Measurements from ENCODE around the gene AKIRIN2.
A peak's percentile ranks its signal among the peaks of the same experiment; 100 is the strongest.

The AKIRIN2 gene

DNA sequence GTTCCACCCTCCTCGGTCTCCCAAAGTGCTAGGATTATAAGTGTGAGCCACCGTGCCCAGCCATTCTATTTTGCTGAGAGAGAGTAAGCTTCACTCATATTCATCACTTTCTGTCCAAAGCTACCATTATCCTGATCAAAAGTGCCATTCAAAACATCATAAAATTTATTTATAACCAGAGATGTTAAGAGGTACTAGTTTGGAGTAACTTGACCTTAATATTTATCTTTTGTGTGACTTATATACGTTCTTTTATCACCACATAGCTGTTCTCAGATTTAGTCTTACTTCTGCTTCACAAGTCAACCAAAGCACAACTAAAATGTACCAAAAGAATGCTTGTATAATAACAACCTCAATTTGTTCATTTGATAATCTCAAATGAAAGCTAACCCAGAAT is 18.1 kb downstream of the AKIRIN2 start:
- Mint-ChIP-seq H3K27me3 (no peaks in the 10 kb centered on the region), H3K36me3 (ENCODE audit: low read depth) (peaks cover 56% of the 10 kb centered on the region), H3K27ac (no peak overlapping the region), H3K9me3 (no peaks in the 10 kb centered on the region), H3K4me3 (no peak overlapping the region), H3K4me1 (ENCODE audit: low read depth) (peaks cover 71% of the 10 kb centered on the region)

DNA sequence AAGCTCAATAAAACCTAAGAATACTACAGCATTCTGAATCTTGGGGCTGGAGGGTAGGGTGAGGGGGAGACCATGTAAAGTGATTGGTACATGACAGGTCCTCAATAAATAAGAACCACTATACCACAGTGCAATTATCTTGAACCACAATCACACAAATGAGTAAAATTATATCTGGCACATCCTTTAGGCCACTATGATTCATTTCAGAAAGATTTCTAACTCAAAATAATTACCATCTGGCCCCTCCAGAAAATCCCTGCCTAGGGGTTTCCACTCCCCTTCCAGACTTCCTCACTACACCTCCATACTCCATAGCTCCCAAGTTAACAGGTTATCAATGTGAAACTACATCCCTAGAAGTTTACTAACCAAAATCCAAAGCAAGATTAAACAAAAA is 19.7 kb downstream of the AKIRIN2 start:
- no peak overlapping the region for H3K4me3 Mint-ChIP-seq
- peaks cover 77% of the 10 kb centered on the region for H3K4me1 Mint-ChIP-seq (ENCODE audit: low read depth)
- no peaks in the 10 kb centered on the region for H3K9me3 Mint-ChIP-seq
- no peaks in the 10 kb centered on the region for H3K27me3 Mint-ChIP-seq
- peak overlapping the region; percentile 53 for H3K27ac Mint-ChIP-seq
- H3K36me3 Mint-ChIP-seq (ENCODE audit: low read depth) = peaks cover 65% of the 10 kb centered on the region

DNA sequence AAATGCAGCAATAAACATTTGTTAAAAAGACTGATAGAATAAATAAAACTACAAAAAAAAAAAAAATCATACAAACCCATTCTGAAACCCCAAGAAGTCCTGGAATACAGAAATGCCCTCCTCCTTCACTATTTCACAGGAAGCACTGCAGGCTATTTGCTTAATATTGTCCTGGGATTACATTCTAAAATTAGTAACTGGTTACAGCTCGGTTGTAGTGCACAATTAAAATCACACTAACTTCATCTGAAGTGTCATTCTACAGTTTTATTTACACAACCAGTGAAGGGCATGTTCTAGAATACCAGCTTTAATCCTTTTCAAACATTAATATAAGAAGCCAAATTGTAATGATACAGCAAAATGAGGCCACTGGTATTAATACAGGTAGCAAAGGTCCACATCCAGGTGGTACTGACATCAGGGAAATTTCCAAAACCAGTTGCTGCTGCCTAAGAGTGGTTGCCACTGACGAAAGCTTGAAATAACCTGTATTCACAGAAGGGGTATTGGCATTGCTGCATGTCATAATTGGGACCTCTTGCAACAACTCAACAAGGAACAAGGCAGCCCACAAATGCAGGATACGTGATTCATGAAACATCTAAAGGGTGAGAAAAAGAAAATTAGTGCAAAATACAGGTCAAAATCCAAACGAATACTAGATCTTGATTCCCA is 26.9 kb downstream of the AKIRIN2 start:
- Mint-ChIP-seq H3K36me3 (ENCODE audit: low read depth) (peaks cover 72% of the 10 kb centered on the region), H3K27me3 (no peaks in the 10 kb centered on the region), H3K4me3 (no peak overlapping the region), H3K9me3 (no peaks in the 10 kb centered on the region), H3K27ac (no peak overlapping the region), H3K4me1 (ENCODE audit: low read depth) (peaks cover 29% of the 10 kb centered on the region)

DNA sequence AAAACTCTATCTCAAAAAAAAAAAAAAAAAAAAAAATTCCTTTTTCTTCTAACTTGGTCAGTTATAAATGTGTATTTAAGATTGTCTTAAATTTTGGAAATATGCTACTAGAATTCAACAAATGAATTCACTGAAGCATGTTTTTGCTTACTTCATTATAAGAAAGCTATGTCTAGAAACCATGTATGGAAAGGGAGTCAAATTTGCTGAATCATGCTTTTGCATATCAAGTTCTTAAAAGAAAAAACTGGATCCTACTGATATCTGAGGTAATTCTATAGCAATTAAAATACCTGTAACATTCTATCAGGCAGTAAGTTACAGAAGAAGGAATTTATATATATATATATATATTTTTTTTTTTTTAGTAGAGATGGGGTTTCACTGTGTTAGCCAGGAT is 27.7 kb downstream of the AKIRIN2 start:
- Mint-ChIP-seq H3K27me3 (no peaks in the 10 kb centered on the region), H3K4me3 (no peak overlapping the region), H3K36me3 (ENCODE audit: low read depth) (peaks cover 68% of the 10 kb centered on the region), H3K9me3 (no peaks in the 10 kb centered on the region), H3K27ac (no peak overlapping the region), H3K4me1 (ENCODE audit: low read depth) (peaks cover 24% of the 10 kb centered on the region)

DNA sequence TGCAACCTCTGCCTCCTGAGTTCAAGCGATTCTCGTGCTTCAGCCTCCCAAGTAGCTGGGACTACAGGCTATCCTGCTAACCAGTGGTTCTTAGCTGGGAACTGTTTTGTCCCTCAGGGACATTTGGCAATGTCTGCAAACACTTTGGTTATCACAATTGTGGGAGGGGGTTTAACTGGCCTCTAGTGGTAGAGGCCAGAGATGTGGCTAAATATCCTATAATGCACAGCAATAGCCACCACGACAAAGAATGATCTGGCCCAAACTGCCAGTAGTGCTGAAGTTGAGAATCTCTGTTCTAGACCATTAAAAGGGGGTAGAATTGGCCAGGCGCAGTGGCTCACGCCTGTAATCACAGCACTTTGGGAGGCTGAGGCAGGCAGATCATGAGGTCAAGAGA is 28.8 kb downstream of the AKIRIN2 start:
- no peak overlapping the region for H3K4me3 Mint-ChIP-seq
- peaks cover 21% of the 10 kb centered on the region for H3K4me1 Mint-ChIP-seq (ENCODE audit: low read depth)
- H3K36me3 Mint-ChIP-seq (ENCODE audit: low read depth) = peaks cover 63% of the 10 kb centered on the region
- no peak overlapping the region for H3K27ac Mint-ChIP-seq
- no peaks in the 10 kb centered on the region for H3K27me3 Mint-ChIP-seq
- H3K9me3 Mint-ChIP-seq = no peaks in the 10 kb centered on the region

DNA sequence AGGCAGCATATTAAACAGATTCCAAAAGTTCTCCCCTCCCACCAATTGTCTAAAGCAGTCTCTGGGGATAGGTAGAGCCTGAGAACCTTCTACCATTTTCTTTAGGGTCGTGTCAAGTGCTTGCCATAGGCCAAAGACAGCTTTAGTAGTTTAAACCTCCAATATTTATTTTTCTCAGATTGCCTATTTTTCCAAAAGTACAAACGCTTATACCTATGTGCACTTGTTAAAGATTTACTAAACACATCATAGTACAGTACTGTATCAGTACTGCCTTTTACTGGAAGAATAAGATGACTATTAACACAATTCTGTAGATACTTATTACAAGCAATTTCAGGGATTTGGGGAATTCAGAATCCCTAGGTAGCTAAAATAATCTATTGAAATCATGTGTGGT is 29.4 kb downstream of the AKIRIN2 start:
- Mint-ChIP-seq H3K9me3 (no peaks in the 10 kb centered on the region), H3K27me3 (no peaks in the 10 kb centered on the region), H3K4me3 (no peak overlapping the region), H3K4me1 (ENCODE audit: low read depth) (peaks cover 17% of the 10 kb centered on the region), H3K36me3 (ENCODE audit: low read depth) (peaks cover 62% of the 10 kb centered on the region), H3K27ac (no peak overlapping the region)

DNA sequence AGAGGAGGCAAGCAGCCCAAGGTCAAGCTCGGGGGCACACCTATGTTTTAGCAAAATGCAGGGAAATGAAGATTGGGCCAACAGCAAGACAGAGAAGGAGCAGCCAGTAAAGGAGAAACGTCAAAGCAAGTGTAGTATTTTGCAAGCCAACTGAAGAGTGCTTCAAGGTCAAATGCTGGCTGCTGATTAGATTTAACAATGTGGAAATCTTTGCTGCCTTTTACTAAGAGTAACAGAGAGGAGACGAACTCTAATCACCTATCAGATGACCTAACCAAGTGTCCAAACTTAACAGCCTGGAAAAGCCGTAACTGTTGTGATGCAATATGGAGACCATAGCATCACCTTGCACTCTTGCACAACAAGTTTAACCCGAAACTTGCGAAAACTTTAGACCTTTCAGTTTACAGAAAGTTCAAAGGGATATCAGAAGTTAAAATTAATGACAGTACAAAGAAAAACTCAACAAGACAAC is 30.4 kb downstream of the AKIRIN2 start:
- Mint-ChIP-seq H3K27ac (peak overlapping the region; percentile 8), H3K27me3 (no peaks in the 10 kb centered on the region), H3K4me3 (no peak overlapping the region), H3K9me3 (no peaks in the 10 kb centered on the region), H3K4me1 (ENCODE audit: low read depth) (peaks cover 13% of the 10 kb centered on the region), H3K36me3 (ENCODE audit: low read depth) (peaks cover 67% of the 10 kb centered on the region)

DNA sequence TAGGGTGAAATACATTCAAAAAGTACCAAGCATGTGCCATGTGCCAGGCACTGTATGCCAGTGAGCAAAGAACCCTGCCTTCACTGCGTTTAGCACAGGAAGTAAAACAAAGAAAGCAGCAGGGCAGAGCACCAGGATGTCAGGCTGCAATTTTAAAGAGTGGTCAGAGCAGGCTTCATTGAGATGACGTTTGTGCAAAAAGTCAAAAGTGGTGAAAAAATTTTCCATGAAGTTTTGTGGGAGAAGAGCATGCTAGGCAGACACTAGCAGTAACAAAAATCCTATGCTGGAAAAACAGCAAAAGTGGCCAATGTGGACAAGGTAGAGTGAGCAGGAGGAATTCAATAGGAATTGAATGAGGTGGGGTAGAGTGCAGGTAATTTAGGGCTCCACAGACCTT is 31.3 kb downstream of the AKIRIN2 start:
- Mint-ChIP-seq H3K36me3 (ENCODE audit: low read depth) (peaks cover 66% of the 10 kb centered on the region), H3K4me3 (no peak overlapping the region), H3K27me3 (no peaks in the 10 kb centered on the region), H3K4me1 (ENCODE audit: low read depth) (peaks cover 13% of the 10 kb centered on the region), H3K9me3 (no peaks in the 10 kb centered on the region), H3K27ac (peak overlapping the region; percentile 37)

DNA sequence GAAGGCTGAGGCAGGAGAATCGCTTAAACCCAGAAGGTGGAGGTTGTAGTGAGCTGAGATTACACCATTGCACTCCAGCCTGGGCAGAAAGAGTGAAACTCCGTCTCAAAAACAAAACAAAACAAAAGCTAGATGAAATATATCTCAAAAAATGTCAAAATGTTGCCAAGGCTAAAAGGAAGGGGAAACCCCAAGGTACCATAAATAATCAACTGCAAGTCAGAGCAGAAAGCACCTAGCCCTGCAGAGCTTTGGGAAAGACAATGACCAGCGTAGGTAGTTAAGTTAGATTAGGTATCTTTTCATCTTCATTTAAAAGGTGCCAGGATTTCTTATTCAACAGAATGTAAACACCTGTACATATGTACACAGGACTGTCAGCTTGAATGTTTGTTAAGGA is 33.0 kb downstream of the AKIRIN2 start:
- Mint-ChIP-seq H3K36me3 (ENCODE audit: low read depth) (peaks cover 57% of the 10 kb centered on the region), H3K9me3 (no peaks in the 10 kb centered on the region), H3K27me3 (no peaks in the 10 kb centered on the region), H3K27ac (no peak overlapping the region), H3K4me1 (ENCODE audit: low read depth) (peaks cover 13% of the 10 kb centered on the region), H3K4me3 (no peak overlapping the region)

DNA sequence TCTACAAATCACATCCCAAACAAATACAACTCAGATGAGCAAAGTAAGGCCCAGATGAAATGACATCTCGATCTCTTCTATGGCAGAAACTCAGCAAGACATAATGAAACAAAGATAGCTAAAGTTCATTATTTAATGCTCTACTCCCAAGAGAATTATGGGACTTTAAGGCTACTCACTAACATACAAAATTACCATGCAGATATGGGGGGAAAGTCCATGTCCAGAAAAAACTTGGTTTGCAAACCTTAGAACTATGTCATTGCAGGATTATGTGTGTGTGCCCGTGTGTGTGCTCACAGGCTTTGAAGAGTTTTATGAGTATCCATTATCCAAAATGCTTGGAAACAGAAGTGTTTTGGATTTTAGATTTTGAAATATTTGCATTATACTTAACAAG is 34.0 kb downstream of the AKIRIN2 start:
- Mint-ChIP-seq H3K4me3 (no peak overlapping the region), H3K27me3 (no peaks in the 10 kb centered on the region), H3K27ac (no peak overlapping the region), H3K4me1 (ENCODE audit: low read depth) (peaks cover 13% of the 10 kb centered on the region), H3K36me3 (ENCODE audit: low read depth) (peaks cover 61% of the 10 kb centered on the region), H3K9me3 (no peaks in the 10 kb centered on the region)

DNA sequence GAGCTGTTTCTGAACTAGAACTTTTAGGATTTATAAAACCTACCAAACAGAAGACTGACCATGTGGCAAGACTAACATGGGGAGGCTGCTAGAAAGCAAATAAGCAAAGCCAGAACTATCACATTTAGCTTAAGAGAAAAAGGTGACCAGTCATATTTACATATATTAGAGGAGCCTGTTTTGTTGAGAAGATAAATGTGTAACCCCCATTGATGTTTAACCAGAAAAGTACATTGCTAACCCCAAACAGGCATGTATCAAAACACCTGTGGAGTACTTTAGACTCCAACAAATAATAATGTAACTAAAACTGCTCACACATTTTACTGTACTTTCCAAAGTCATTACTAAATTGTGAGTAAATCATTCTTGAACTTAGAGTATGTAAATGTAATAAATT is 35.0 kb downstream of the AKIRIN2 start:
- no peak overlapping the region for H3K27ac Mint-ChIP-seq
- no peaks in the 10 kb centered on the region for H3K27me3 Mint-ChIP-seq
- H3K4me1 Mint-ChIP-seq (ENCODE audit: low read depth) = peaks cover 13% of the 10 kb centered on the region
- H3K36me3 Mint-ChIP-seq (ENCODE audit: low read depth) = peaks cover 55% of the 10 kb centered on the region
- H3K4me3 Mint-ChIP-seq = no peak overlapping the region
- H3K9me3 Mint-ChIP-seq = no peaks in the 10 kb centered on the region

DNA sequence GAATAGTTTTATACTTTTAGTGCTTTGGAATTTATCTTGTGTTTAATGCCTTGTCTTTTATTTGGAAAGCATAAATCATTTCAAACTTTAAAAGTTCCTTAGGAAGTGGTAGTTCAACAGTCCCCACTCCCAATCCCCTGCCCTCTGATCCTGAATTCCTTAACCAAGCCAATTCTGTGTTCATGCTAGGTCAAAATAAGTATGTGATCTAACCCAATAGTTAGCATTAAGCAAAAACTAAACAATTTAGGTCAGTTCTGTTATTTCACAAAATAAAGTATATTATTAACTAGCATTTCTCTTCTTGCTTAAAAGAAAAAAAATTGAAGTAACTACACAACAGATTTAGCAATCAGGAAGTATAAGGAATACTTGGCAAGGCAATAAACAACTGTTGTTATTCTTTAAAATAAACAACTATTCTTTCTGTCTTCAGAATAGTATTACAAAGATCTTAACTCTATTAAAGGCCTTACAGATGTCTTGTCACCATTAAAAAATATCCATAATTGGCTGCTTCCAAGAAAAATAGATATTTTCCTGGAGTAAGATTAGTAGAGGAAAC is 37.0 kb downstream of the AKIRIN2 start:
- no peak overlapping the region for H3K27ac Mint-ChIP-seq
- no peaks in the 10 kb centered on the region for H3K4me1 Mint-ChIP-seq (ENCODE audit: low read depth)
- no peak overlapping the region for H3K4me3 Mint-ChIP-seq
- H3K9me3 Mint-ChIP-seq = no peaks in the 10 kb centered on the region
- no peaks in the 10 kb centered on the region for H3K27me3 Mint-ChIP-seq
- peaks cover 50% of the 10 kb centered on the region for H3K36me3 Mint-ChIP-seq (ENCODE audit: low read depth)

DNA sequence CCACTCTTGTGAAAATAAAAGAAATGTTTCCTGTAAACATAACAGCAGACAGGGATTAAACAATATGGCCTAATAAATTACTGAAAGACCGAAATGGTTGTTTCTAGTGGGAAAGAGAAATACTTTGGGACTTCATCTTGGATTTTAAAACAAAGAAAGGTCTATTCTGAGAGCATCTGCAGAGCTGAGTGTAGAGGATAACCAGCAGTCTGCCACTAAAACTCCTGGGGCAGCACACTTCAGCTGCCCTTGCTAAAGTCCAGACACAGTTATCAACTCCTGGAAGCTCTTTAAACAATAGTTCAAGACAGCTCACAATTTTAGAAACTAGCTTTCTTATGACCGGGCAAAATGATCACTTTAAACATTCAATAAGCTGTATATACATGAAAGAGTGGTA is 38.6 kb downstream of the AKIRIN2 start:
- no peaks in the 10 kb centered on the region for H3K9me3 Mint-ChIP-seq
- H3K27ac Mint-ChIP-seq = no peak overlapping the region
- no peaks in the 10 kb centered on the region for H3K4me1 Mint-ChIP-seq (ENCODE audit: low read depth)
- no peak overlapping the region for H3K4me3 Mint-ChIP-seq
- no peaks in the 10 kb centered on the region for H3K27me3 Mint-ChIP-seq
- peaks cover 53% of the 10 kb centered on the region for H3K36me3 Mint-ChIP-seq (ENCODE audit: low read depth)

DNA sequence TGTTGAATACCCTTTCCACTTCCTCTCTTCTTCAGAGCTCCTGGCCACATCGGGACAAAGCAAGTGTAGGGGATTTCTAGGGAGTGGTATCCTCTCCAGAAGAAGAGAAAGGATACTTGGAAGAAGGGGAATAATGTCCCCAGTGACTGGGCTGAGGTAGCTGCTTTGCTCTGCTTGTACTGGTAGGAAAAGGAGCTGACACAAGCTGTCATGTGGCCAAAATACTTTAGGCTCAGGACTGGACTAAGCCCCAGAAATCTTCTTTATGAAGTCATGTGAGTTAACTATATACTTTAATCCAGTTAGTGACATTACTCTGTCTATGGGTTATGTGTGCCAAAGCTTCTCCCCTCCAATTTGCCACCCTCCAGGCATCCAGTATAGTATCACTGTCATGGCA is 40.5 kb downstream of the AKIRIN2 start:
- H3K4me1 Mint-ChIP-seq (ENCODE audit: low read depth) = peaks cover 7% of the 10 kb centered on the region

DNA sequence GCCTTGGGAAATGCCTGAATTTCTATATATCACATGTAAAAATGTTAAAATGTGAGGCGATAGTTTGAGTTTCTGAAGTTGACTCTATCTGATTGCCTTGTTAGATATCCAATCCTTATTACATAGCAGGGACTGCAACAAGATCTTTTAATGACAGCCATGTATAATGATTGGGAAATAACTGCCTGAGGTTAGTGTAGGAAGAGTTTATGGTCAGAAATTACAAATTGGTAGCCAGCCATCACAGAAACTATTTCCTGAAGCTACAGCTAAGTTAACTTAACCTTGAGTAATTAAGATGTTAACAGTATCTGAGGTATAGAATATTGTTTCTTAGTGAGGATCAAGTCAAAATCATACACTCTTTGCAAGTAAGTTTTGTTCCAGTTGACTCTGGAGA is 41.0 kb downstream of the AKIRIN2 start:
- H3K4me1 Mint-ChIP-seq (ENCODE audit: low read depth) = peaks cover 8% of the 10 kb centered on the region
- H3K9me3 Mint-ChIP-seq = no peaks in the 10 kb centered on the region
- no peaks in the 10 kb centered on the region for H3K27me3 Mint-ChIP-seq
- H3K36me3 Mint-ChIP-seq (ENCODE audit: low read depth) = peaks cover 58% of the 10 kb centered on the region
- H3K27ac Mint-ChIP-seq = no peak overlapping the region
- H3K4me3 Mint-ChIP-seq = no peak overlapping the region

More for the DNA sequence above, 40.5 kb downstream of the AKIRIN2 start:
- Mint-ChIP-seq H3K36me3 (ENCODE audit: low read depth) (peaks cover 58% of the 10 kb centered on the region), H3K9me3 (no peaks in the 10 kb centered on the region), H3K4me3 (no peak overlapping the region), H3K27ac (no peak overlapping the region), H3K27me3 (no peaks in the 10 kb centered on the region)

Measured in stimulated activated naive CD8-positive, alpha-beta T cell treated with anti-CD3 and anti-CD28 coated beads, Interleukin-15, Interleukin-2, amounts not matched to agents 100 ng/mL and 50 ng/mL, for 24 hours (primary cell).